ENCODE data around the gene SMO. TPM values are rescaled to one million over a fixed set of nuclear protein-coding genes. Genes with fewer than 3 reads are reported as not detected.
A peak's percentile ranks its signal among the peaks of the same experiment; 100 is the strongest.

The SMO gene
- total RNA-seq, 1 experiment from 2014 or later = 15.7 TPM

DNA sequence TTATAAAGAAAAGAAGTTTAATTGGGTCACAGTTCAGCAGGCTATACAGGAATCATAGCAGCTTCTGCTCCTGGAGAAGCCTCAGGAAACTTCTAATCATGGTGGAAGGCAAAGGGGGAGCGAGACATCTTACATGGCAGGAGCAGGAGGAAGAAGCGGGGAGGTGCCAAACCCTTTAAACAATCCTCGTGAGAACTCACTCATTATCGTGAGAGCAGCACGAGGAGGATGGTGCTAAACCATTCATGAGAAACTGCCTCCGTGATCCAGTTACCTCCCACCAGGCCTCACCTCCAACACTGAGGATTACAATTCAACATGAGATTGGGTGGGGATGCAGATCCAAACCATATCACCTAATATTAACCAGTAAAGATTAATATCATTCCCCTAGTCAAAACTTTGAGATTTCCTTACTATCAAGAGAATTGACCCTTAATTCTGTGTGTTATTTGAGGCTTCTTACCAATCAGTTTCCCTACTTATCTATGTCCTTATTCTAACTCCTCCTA lies 1.6 kb upstream of the SMO start:
- ChIA-PET POLR2A (ENCODE audit: unreplicated experiment) (no interaction called here), CTCF (no interaction called here)
- BruUV-seq (replicated peaks) = no TSS peak

DNA sequence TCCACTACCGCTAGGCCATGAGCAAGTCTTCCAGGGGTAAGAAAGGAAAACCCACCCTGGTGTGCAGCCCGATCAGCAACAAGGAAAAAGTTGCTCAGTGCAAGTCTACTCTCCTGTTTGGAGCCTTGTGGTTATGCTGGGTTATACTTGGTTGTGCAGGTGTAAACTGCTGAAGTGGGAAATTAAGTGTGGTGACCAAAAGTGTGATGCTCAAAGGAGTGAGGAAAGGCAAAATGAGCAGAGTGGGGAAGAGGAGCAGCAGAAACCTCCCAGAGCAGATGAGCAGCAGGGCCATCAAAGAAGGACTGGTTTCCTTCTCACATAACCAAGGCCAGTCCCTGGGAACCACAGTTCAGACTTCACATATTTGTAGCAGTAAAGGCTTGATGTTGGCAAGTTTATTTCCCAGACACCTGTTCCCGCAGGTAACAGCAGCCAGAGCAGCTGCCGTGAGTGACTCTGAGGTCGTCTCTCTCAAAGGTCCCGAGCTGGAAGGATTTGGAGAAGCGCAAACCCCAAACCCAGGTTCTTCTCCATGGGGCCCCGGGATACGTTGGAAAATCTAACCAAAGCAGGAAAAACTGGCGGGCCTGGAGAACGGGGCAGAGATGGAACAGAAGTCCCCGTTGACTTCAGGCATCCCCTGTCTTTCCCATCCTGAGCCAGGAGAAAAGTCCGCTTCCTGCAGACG lies 607 bp upstream of the SMO start:
- DNase-seq (no peak), ATAC-seq (no peak)
- BruUV-seq (replicated peaks) = no TSS peak
- peak overlapping the region; percentile 87 for H3K4me2 ChIP-seq (ENCODE audit: low read length)
- H3K9me3 ChIP-seq (ENCODE audit: low read length) = no peaks in the 10 kb centered on the region
- intact Hi-C loops (cut with micrococcal nuclease) = no loop called here
- H3K9ac ChIP-seq (ENCODE audit: low read length) = peak overlapping the region; percentile 64
- H3K9me2 ChIP-seq (replicated peaks; ENCODE audit: low read length) = no peaks in the 10 kb centered on the region
- peak overlapping the region; percentile 89 for H2AFZ ChIP-seq (ENCODE audit: low read length)
- no peaks in the 10 kb centered on the region for H4K20me1 ChIP-seq (ENCODE audit: low read length)
- H3K27me3 ChIP-seq (ENCODE audit: low read length) = no peaks in the 10 kb centered on the region
- peaks cover 9% of the 10 kb centered on the region; the same call in 1 of the 2 replicates for H3K4me1 ChIP-seq (ENCODE audit: insufficient read depth, low read length)
- ChIA-PET CTCF (interaction anchor here (0.5 kb wide), 1 partner anchor 97 kb away, joined by 5 read pairs; no protein-coding TSS in a partner anchor), POLR2A (ENCODE audit: unreplicated experiment) (no interaction called here)
- H3K36me3 ChIP-seq (ENCODE audit: low read depth, low read length) = no peaks in the 10 kb centered on the region
- H3K4me3 ChIP-seq (ENCODE audit: low read length) = peak overlapping the region; percentile 89
- no peaks in the 10 kb centered on the region for H3F3A ChIP-seq (ENCODE audit: low read length, unreplicated experiment)
- H3K27ac ChIP-seq (ENCODE audit: low read length) = no peak overlapping the region
- TF ChIP-seq EZH2phosphoT487 (IDR thresholded peaks at IDR 0.05; ENCODE audit: borderline replicate concordance, low read length) (no peak), EZH2 (IDR thresholded peaks at IDR 0.05; ENCODE audit: low read length, unreplicated experiment) (no peak)
- TF ChIP-seq, protein P1, sequence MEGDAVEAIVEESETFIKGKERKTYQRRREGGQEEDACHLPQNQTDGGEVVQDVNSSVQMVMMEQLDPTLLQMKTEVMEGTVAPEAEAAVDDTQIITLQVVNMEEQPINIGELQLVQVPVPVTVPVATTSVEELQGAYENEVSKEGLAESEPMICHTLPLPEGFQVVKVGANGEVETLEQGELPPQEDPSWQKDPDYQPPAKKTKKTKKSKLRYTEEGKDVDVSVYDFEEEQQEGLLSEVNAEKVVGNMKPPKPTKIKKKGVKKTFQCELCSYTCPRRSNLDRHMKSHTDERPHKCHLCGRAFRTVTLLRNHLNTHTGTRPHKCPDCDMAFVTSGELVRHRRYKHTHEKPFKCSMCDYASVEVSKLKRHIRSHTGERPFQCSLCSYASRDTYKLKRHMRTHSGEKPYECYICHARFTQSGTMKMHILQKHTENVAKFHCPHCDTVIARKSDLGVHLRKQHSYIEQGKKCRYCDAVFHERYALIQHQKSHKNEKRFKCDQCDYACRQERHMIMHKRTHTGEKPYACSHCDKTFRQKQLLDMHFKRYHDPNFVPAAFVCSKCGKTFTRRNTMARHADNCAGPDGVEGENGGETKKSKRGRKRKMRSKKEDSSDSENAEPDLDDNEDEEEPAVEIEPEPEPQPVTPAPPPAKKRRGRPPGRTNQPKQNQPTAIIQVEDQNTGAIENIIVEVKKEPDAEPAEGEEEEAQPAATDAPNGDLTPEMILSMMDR (conservative IDR thresholded peaks at IDR 0.05; ENCODE audit: low read depth, low read length) = no peak
- H3K79me2 ChIP-seq (ENCODE audit: low read length) = peaks cover 10% of the 10 kb centered on the region; the same call in 1 of the 2 replicates

More for the DNA sequence above, 1.6 kb upstream of the SMO start:
- TF ChIP-seq EZH2phosphoT487 (IDR thresholded peaks at IDR 0.05; ENCODE audit: borderline replicate concordance, low read length) (no peak), EZH2 (IDR thresholded peaks at IDR 0.05; ENCODE audit: low read length, unreplicated experiment) (no peak)
- TF ChIP-seq, protein P1 (conservative IDR thresholded peaks at IDR 0.05; ENCODE audit: low read depth, low read length) = no peak
- H3F3A ChIP-seq (ENCODE audit: low read length, unreplicated experiment) = no peaks in the 10 kb centered on the region
- H3K27ac ChIP-seq (ENCODE audit: low read length) = no peak overlapping the region
- H3K9me2 ChIP-seq (replicated peaks; ENCODE audit: low read length) = no peaks in the 10 kb centered on the region
- no peak overlapping the region for H3K4me3 ChIP-seq (ENCODE audit: low read length)
- H3K27me3 ChIP-seq (ENCODE audit: low read length) = no peaks in the 10 kb centered on the region
- DNase-seq (no peak), ATAC-seq (no peak)
- H2AFZ ChIP-seq (ENCODE audit: low read length) = no peak overlapping the region
- H3K36me3 ChIP-seq (ENCODE audit: low read depth, low read length) = no peaks in the 10 kb centered on the region
- no peak overlapping the region for H3K4me2 ChIP-seq (ENCODE audit: low read length)
- peaks cover 10% of the 10 kb centered on the region; the same call in 1 of the 2 replicates for H3K79me2 ChIP-seq (ENCODE audit: low read length)
- no peaks in the 10 kb centered on the region for H3K9me3 ChIP-seq (ENCODE audit: low read length)
- no peak overlapping the region for H3K9ac ChIP-seq (ENCODE audit: low read length)
- peaks cover 9% of the 10 kb centered on the region; the same call in 1 of the 2 replicates for H3K4me1 ChIP-seq (ENCODE audit: insufficient read depth, low read length)
- intact Hi-C loops (cut with micrococcal nuclease) = no loop called here
- H4K20me1 ChIP-seq (ENCODE audit: low read length) = no peaks in the 10 kb centered on the region
